HEK293T (cell line): ENCODE results near the gene PSD2.

Experiments
- L3MBTL2 ChIP-seq: fragments of 450-650 bp; conservative IDR thresholded peaks from 2 replicates; pipeline ENCODE4 v1.6.1; 2016; ENCODE audit warnings: mild to moderate bottlenecking
- SP1 ChIP-seq: fragments of 450-650 bp; IDR thresholded peaks from 2 replicates; pipeline ENCODE4 v1.6.1; 2017

- TF ChIP-seq SP1, result no peak
- no peak for TF ChIP-seq L3MBTL2
Observed at GRCh38 chr5:139837711-139838380, 42.2 kb downstream of the PSD2 start.
